GM18861 (cell line): ENCODE data around the gene CNIH3.

Source experiments
- ATAC-seq: cut with Tn5 transposase; IDR thresholded peaks from one replicate; pipeline ENCODE4 v1.9.1; 2021; ENCODE audit not compliant: unreplicated experiment

Gene CNIH3

DNA sequence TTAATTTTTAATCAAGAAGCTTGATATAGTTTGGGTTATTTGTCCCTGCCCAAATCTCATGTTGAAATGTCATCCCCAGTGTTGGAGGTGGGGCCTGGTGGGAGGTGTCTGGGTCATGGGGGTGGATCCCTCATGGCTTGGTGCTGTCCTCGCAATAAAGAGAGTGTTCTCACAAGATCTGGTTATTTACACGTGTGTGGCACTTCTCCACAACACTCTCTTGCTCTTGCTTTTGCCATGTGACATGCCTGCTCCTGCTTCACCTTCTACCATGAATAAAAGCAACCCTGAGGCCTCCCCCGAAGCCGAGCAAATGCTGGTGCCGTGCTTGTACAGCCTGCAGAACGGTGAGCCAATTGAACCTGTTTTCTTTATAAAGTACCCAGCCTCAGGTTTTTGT is 2.6 kb upstream of the CNIH3 start:
- ATAC-seq = no peak

- no peak for ATAC-seq
These were observed 766 bp downstream of the CNIH3 start for GRCh38 chr1:224616756-224617409.

DNA sequence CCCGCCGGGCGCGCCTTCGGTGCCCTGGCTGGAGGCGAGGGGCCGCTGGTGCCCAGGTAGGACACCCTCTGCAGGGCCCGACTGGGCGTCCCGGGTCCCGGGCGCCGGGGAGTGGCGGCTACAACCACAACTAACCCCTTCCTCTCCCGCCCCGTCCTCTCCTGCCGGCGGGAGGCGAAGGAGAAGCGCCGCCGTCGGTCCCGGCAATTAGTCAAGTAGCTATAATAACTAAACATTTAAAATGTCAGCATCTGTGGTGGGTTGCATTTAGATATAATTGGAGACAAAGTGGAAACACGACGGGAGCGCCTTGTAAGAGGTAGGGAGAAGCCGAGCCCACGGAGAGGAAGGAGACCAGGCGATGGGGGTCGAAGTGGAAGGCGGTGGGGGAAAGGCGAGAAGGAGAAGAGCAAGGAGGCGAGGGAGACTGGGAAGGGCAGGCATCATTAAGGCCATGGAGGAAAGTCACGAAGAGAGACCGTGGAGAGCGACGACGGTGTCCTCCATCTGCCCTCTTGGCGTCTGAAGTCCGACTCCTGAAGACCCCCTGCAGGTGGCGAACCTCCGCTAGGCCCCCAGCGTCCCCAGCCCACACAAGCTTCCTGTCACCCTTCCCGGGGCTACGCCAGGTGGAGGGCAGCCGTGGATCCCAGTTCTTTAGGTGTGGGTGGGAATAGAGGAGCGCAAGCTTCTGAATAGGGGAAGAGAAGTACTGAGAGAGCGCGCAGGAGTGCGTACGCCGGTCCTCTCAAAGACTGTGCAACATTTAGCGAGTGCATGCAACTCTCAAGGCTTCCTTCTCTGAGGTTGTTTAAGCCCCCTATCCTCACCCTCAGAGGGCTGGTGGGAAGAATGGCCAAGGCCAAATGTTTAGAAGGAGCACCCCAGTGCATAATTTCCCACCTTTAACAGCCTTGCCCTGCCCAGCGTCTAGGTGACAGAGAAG is 1.6 kb downstream of the CNIH3 start:
- no peak for ATAC-seq

DNA sequence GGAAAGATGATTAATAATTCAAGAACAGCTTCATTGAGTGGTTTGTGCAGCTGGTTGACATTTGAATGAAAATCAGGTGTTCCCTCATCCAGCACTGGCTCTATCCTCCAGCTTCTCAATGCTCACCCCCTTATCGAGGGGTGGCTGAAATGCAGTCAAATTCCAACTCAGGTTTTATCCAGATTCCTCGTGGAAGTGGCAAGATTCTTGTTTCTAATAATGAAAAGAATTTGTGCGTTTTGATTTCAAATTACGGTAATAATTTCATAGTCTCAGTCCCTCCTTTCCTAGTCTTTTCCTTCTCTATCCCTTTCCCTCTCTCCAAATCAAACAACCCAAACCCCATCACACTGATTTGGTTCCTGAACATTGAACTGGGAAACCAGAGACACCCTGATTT is 3.1 kb downstream of the CNIH3 start:
- ATAC-seq = no peak

DNA sequence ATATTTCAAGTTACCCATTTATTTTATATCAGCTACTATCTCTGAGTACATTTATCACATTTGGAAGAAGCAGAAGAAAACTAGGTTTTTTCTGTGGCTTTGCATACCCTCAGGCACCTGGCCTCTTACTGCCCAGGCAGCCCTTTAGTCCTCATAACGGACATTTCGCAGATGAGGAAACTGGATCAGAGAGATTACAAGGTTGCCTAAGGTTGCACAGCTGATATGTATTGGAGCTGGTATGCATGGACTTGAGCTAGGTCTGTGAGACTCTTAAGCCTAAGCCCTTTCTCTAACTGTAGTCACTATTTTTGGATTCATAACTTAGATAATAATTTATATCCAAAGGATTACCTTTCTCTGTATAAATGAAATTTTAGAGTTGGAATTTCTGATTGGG is 4.0 kb downstream of the CNIH3 start:
- ATAC-seq = no peak

GRCh38 chr1:224621813-224622682 is 5.9 kb downstream of the CNIH3 start:
- no peak for ATAC-seq

GRCh38 chr1:224622831-224623230 is 6.7 kb downstream of the CNIH3 start:
- ATAC-seq = no peak

- no peak for ATAC-seq
These were observed 7.2 kb downstream of the CNIH3 start for GRCh38 chr1:224623310-224623714.

DNA sequence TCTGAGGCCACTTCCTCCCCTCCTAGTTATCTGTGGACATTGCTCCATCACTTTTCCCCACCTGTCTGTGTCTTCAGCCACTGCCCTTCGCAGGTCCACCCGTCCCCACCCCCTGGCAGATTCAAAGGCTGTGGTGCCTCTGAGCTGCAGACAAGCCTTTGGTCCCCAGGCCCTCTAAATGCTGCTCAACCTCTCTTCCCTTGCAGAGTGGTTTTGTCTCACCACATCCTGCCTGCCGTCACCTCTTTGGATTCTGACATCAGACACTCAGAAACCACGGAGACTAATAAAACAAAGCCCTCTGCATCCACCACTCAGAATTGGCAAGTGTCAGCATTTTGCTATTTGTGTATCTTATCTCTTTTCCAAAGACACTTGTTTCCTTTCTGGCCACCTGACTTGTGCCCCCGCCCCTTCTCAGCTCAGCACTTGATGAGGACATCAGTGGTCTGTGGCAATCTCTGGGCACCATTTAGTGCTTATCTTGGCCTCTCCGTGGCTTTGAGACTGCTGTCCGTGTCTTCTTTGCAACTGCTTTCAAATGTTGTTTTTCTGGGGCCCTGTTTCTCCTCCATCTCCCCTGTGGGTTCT is 7.7 kb downstream of the CNIH3 start:
- ATAC-seq = peak; percentile 94

DNA sequence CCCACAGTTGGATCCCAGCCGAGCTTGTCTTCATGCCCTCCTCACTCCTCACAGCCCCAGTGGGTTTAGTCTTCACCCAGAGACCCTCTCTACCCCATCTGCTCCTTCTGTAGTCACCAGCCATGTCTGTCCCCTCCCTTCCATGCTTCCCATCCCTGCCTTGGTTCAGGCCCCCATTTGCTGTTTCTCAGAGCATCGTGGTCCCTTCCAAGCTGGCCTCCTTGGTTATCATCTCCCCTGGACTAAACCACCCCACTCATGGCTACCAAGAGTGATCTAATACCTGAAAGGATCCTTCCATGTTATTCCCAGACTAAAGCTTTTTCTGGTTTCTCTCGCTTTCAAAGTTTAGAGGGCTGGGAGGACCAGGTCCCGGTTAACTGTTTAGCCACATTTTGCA is 8.3 kb downstream of the CNIH3 start:
- ATAC-seq = no peak

GRCh38 chr1:224626042-224626441 is 9.9 kb downstream of the CNIH3 start:
- ATAC-seq = no peak

DNA sequence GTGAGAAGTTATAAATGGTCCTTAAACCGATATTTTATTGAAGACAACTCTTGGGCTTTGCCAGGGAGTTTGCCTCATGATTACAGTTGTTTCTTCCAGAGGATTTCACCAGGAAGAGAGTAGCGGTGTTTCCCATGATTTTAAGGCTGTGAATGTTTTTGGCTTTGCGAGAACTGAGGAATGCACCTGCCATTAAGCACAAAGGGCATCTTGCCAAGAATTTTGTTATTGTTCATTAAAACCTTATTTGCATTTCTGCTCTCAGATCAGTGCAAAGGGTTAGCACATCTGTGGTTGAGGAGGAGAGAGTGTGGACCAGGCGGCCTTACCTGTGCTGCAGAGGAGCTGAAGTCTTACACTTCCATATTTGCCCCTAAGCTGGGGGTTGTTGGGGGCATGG is 13.8 kb downstream of the CNIH3 start:
- no peak for ATAC-seq

- ATAC-seq = no peak
These were observed 15.5 kb downstream of the CNIH3 start for GRCh38 chr1:224631462-224632115.

DNA sequence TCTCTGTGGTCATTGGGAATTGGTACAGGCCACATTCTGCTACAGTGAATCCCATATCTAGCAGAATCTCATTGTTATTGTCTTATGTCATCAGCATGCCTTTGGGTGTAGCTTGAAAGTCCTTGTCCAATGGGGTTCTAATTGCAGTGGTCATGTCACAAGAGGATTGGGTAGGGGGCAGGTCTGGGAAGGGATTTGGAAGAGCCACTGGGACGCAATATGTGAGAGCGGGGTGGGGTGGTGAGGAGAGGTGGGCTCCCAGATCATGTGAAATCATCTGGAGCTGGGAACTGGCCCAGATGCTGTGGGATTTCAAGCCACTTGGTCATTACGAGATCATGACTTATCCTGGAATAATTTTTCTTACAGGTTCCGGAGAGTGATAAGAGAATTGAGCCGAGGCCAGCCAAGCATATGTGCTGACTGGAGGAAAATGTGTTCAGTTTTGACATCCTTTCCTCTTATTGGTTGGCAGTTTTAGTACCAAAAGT is 16.3 kb downstream of the CNIH3 start:
- ATAC-seq = no peak

DNA sequence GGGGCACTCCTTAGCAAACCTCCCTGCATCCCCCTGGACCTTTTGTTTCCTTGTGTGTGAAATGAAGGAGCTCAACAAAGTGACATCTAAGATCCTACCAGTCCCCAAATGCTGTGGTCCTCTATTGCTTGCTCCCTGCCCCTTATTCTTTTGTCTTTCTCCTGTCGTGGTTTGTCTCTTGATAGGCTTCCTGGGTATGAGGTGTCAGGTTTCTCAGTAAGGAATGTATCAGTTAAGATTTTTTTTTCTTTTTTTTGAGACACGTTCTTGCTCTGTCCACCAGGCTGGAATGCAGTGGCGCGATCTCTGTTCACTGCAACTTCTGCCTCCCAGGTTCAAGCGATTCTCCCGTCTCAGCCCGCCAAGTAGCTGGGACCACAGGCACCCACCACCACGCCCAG is 16.8 kb downstream of the CNIH3 start:
- ATAC-seq = no peak

DNA sequence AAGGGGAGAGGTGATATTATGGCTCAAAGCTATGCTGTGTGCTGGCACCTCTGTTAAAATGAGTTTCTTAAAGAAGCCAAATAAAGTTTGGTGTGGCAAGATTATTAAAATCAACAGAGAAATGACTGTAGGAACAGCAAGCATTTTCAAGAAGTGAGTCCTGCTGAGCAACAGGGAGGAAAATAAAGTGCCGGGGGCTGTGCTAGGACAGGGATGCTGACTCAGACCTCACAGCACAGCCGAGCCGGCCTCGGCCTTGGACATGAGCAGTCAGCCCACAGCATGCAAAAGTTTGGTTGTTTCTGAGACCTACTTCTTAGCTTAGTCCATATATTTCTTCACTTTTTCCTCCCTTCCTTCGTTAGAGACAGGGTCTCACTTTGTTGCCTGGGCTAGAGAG is 19.2 kb downstream of the CNIH3 start:
- no peak for ATAC-seq

DNA sequence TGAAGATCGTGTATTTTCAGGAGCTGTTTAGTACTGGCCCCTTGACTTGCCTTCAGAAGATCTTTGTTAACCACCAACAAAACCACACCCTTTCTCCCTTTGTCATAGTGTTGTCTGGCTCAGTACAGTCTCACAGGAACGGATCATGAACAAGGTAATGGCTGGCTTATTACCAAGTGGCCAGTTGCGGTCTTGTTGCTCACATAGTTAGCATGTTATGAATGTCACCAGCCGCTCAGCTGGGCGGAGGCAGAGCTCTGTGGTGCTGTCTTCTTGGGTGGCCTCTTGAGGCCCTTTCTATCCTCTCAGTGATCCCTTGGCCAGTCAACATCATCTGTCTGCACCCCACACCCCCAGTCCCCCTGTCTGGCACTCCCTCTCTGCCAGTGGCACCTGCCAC is 21.4 kb downstream of the CNIH3 start:
- ATAC-seq = no peak

- ATAC-seq = no peak
These were observed 21.8 kb downstream of the CNIH3 start for GRCh38 chr1:224637936-224638335.

DNA sequence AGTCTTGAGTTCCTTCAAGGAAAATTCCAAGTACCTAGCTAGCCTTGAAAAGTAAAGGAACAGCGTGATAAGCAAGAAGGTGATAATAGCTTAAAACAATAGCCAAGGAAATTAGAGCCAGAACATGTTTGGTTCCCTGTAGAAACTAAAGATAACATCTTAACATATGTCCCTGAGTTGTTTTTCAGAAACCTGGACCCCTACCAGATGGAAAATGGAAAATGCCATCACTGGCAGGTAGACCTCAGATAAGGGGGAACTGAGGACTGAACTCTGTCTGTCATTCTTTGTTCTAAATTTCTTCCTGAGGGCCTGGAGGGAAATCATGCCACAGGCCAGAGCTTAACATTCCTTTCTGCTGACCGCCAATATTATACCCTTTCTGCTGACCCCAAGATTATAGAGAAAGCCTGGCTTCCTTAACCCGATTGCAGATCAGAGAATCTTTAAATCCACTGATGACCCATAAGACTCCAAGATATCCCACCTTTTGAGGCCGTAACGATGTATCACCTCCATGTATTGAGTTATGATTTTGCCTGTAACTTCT is 23.4 kb downstream of the CNIH3 start:
- ATAC-seq = no peak

- no peak for ATAC-seq
These were observed 23.9 kb downstream of the CNIH3 start for GRCh38 chr1:224640018-224640417.
